Ovary (tissue), 9 donors: ENCODE data around the gene CRYBG1. TPM values are rescaled to one million over a fixed set of nuclear protein-coding genes. Genes with fewer than 3 reads are reported as not detected.

Experiments
- DNase-seq, 5 donors: peaks; one replicate each; pipeline ENCODE4 v3.0.0-alpha.2; 2019 to 2020
- H3K27ac ChIP-seq, 2 donors: fragments of 200-600 bp; one replicate each; pipeline versions ENCODE4 v1.5.1 to v1.8.0; 2019 to 2022
- H3K27me3 ChIP-seq: fragments of 200-600 bp; one replicate; pipeline ENCODE4 v1.8.0; 2022
- H3K36me3 ChIP-seq: fragments of 200-600 bp; sonication (generic); one replicate; pipeline ENCODE4 v1.5.1; 2019
- H3K4me1 ChIP-seq: one replicate; pipeline ENCODE4 v1.8.1; 2013; ENCODE audit warnings: mild to moderate bottlenecking, moderate library complexity; ENCODE audit not compliant: insufficient read depth
- H3K4me3 ChIP-seq: fragments of 200-600 bp; sonication (generic); one replicate; pipeline ENCODE4 v1.5.1; 2017
- H3K9me3 ChIP-seq, 2 donors: fragments of 200-600 bp in 1 of 2; sonication (generic) in 1 of 2; one replicate each; pipeline versions ENCODE4 v1.5.1 to v1.8.1; 2013 to 2019; ENCODE audit warnings: mild to moderate bottlenecking in 1 of 2, moderate library complexity in 1 of 2
- CTCF ChIP-seq, 3 donors: fragments of 450-650 bp in 2 of 3; fragments of 200-600 bp in 1 of 3; IDR thresholded peaks; one replicate each; pipeline versions ENCODE4 v1.5.1 to v1.8.0; 2016 to 2022; ENCODE audit warnings: antibody characterized with exemption in 3 of 3, mild to moderate bottlenecking in 1 of 3
- EP300 ChIP-seq: sonication (generic); formaldehyde crosslinking; IDR thresholded peaks from one replicate; pipeline ENCODE4 v1.6.1; 2017; ENCODE audit warnings: antibody characterized with exemption
- POLR2A ChIP-seq: fragments of 450-650 bp; IDR thresholded peaks from one replicate; pipeline ENCODE4 v1.6.1; 2017; ENCODE audit warnings: antibody characterized with exemption, mild to moderate bottlenecking, moderate library complexity
- WGBS, 3 donors: extraction: QIAGEN DNeasy Blood & Tissue Kit in 1 of 3; methylation state at CpG; one replicate each; pipeline versions ENCODE4 v1.1.5 to v1.1.7; 2013 to 2017; 5-methylcytosine and 5-hydroxymethylcytosine counted together
- intact Hi-C, 4 donors: fragments of 100-400 bp; cut with DNase I; formaldehyde crosslinking; loops; one replicate each; pipeline versions ENCODE4 v1.11.0 to v1.15.1; 2022 to 2023
- polyA plus RNA-seq, 2 donors: library from polyadenylated mRNA; stranded (reverse); fragments of 200-250 nt in 1 of 2; fragments of 350-450 nt in 1 of 2; fragmentation: Illumina TruSeq in 1 of 2; extraction: RNeasy Lipid Tissue Mini Kit (QIAGEN cat#74804) in 1 of 2; gene quantifications; one replicate each; pipeline ENCODE4 v1.2.3, GENCODE V29; 2013 to 2014
- total RNA-seq, 7 donors: library from RNA; depleted of rRNA in 2 of 7; stranded (reverse); fragments of >200 nt in 2 of 7; fragmentation: NEBNext Ultra II Directional in 3 of 7; extraction: Animal tissue kit (Norgen Biotek cat#: 25700) in 3 of 7; gene quantifications; one replicate each; pipeline versions ENCODE4 v1.1.0 to v1.2.4, GENCODE V29; 2016 to 2023
- donor health status: DM: no; HTN: no; CAD: no; lungs with moderate emphysema.
- donor health status: DM: no; HTN: no; CAD: no.
- donor health status: Bipolar disorder and iron deficiency.
- donor health status: DM: yes; HTN: yes; CAD: no.
- donor health status: DM: no; HTN: no; CAD: no.
- donor health status: DM: yes; HTN: yes; CAD: no.

CRYBG1 gene
- total and polyA plus RNA-seq, 9 donors: 1.5 to 7.4 (median 3.8) TPM

- WGBS, 3 donors: 68 to 77% (median 70%) methylated on average over 4 of the region's 4 CpGs
- intact Hi-C loops: no loop called here
- H3K27me3 ChIP-seq: no peaks in the 10 kb centered on the region
- no peak for DNase-seq
- no peaks in the 10 kb centered on the region for H3K36me3 ChIP-seq
- TF ChIP-seq CTCF (IDR thresholded peaks at IDR 0.05) (no peak), POLR2A (no peak), EP300 (no peak)
- no peak overlapping the region for H3K4me3 ChIP-seq
- H3K9me3 ChIP-seq: no peaks in the 10 kb centered on the region
- H3K27ac ChIP-seq: no peak overlapping the region
- H3K4me1 ChIP-seq: no peaks in the 10 kb centered on the region
These were observed 55.4 kb downstream of the CRYBG1 start for GRCh38 chr6:106415921-106416320.

GRCh38 chr6:106417572-106418147, 57.1 kb downstream of the CRYBG1 start:
- Histone ChIP-seq H3K27ac (no peak overlapping the region), H3K27me3 (no peaks in the 10 kb centered on the region), H3K36me3 (no peaks in the 10 kb centered on the region), H3K4me3 (no peak overlapping the region), H3K9me3 (no peaks in the 10 kb centered on the region), H3K4me1 (no peaks in the 10 kb centered on the region)
- WGBS, 3 donors: 58 to 67% (median 63%) methylated on average over 6 of the region's 6 CpGs
- intact Hi-C loops: no loop called here
- TF ChIP-seq CTCF (IDR thresholded peaks at IDR 0.05): no peak
- no peak for TF ChIP-seq POLR2A
- no peak for TF ChIP-seq EP300
- no peak for DNase-seq

- Histone ChIP-seq H3K4me3 (no peak overlapping the region), H3K4me1 (no peaks in the 10 kb centered on the region), H3K9me3 (no peaks in the 10 kb centered on the region), H3K27me3 (no peaks in the 10 kb centered on the region), H3K27ac (no peak overlapping the region), H3K36me3 (no peaks in the 10 kb centered on the region)
- WGBS, 3 donors: 21 to 24% (median 21%) methylated on average over 2 of the region's 2 CpGs
- TF ChIP-seq POLR2A: no peak
- no peak for DNase-seq
- intact Hi-C loops: no loop called here
These were observed 59.5 kb downstream of the CRYBG1 start for GRCh38 chr6:106419900-106420613.

GRCh38 chr6:106421496-106421895, 61.0 kb downstream of the CRYBG1 start:
- no peak for DNase-seq
- intact Hi-C loops: no loop called here
- 84 to 94% (median 93%) methylated on average over 2 of the region's 2 CpGs for WGBS, 3 donors
- Histone ChIP-seq H3K36me3 (no peaks in the 10 kb centered on the region), H3K27ac (no peak overlapping the region), H3K9me3 (no peaks in the 10 kb centered on the region), H3K4me1 (no peaks in the 10 kb centered on the region), H3K27me3 (no peaks in the 10 kb centered on the region), H3K4me3 (no peak overlapping the region)
- no peak for TF ChIP-seq EP300
- TF ChIP-seq POLR2A: no peak
- TF ChIP-seq CTCF (IDR thresholded peaks at IDR 0.05): no peak

GRCh38 chr6:106422534-106422933, 62.0 kb downstream of the CRYBG1 start:
- no peak for TF ChIP-seq EP300
- no peak for TF ChIP-seq POLR2A
- no peak for TF ChIP-seq CTCF (IDR thresholded peaks at IDR 0.05)
- Histone ChIP-seq H3K4me3 (no peak overlapping the region), H3K9me3 (no peaks in the 10 kb centered on the region), H3K27ac (no peak overlapping the region), H3K36me3 (no peaks in the 10 kb centered on the region), H3K4me1 (no peaks in the 10 kb centered on the region), H3K27me3 (no peaks in the 10 kb centered on the region)
- DNase-seq: no peak
- intact Hi-C loops: no loop called here
